Right atrium auricular region (tissue), 2 donors: ENCODE measurements around the gene CPSF4. TPM values are rescaled to one million over a fixed set of nuclear protein-coding genes. Genes with fewer than 3 reads are reported as not detected.
A peak's percentile ranks its signal among the peaks of the same experiment; 100 is the strongest.

ENCODE experiments used
- DNase-seq: peaks from one replicate; pipeline ENCODE4 v3.0.0-alpha.2; 2019; ENCODE audit warnings: low spot score
- H3K27ac ChIP-seq, 2 donors: fragments of 200-600 bp; sonication (generic); 1 replicate in 1 of 2; 2 replicates in 1 of 2; pipeline ENCODE4 v1.5.1; 2016 to 2019
- H3K27me3 ChIP-seq, 2 donors: fragments of 200-600 bp; sonication (generic); one replicate each; pipeline versions ENCODE4 v1.5.1 to v1.6.0; 2017 to 2019
- H3K36me3 ChIP-seq: fragments of 200-600 bp; sonication (generic); one replicate; pipeline ENCODE4 v1.5.1; 2016
- H3K4me1 ChIP-seq, 2 donors: fragments of 200-600 bp; sonication (generic); one replicate each; pipeline versions ENCODE4 v1.5.1 to v1.6.0; 2017 to 2019
- H3K4me3 ChIP-seq, 2 donors: fragments of 200-600 bp; sonication (generic); 1 replicate in 1 of 2; 2 replicates in 1 of 2; pipeline ENCODE4 v1.5.1; 2017 to 2019; ENCODE audit warnings: mild to moderate bottlenecking in 1 of 2, moderate library complexity in 1 of 2
- H3K9me3 ChIP-seq, 2 donors: fragments of 200-600 bp; sonication (generic); one replicate each; pipeline ENCODE4 v1.5.1; 2019
- CTCF ChIP-seq, 2 donors: fragments of 200-600 bp; sonication (generic); IDR thresholded peaks; one replicate each; pipeline ENCODE4 v1.5.1; 2019; ENCODE audit warnings: antibody characterized with exemption in 2 of 2
- total RNA-seq, 2 donors: library from RNA; depleted of rRNA; stranded (reverse); fragments of >200 nt; gene quantifications; one replicate each; pipeline ENCODE4 v1.1.0, GENCODE V29; 2016

CPSF4 gene
- total RNA-seq, 2 donors from 2014 or later, result 12.4 to 18.8 TPM

GRCh38 chr7:99393355-99394187 is 45.2 kb upstream of the CPSF4 start:
- H3K27me3 ChIP-seq, result no peaks in the 10 kb centered on the region
- H3K9me3 ChIP-seq, result no peaks in the 10 kb centered on the region
- H3K4me3 ChIP-seq, result peak overlapping the region; percentile 56 to 57
- peaks cover 0 to 20% of the 10 kb centered on the region in 2 donors for H3K4me1 ChIP-seq
- H3K36me3 ChIP-seq, result peaks cover 58% of the 10 kb centered on the region
- no peak for TF ChIP-seq CTCF (IDR thresholded peaks at IDR 0.05)
- H3K27ac ChIP-seq, result peak overlapping the region; percentile 70 to 81
- no peak for DNase-seq

- no peak for DNase-seq
- TF ChIP-seq CTCF (IDR thresholded peaks at IDR 0.05), result no peak
Measured at GRCh38 chr7:99394188-99394502, 44.6 kb upstream of the CPSF4 start.

GRCh38 chr7:99395616-99396327 is 43.0 kb upstream of the CPSF4 start:
- no peaks in the 10 kb centered on the region for H3K9me3 ChIP-seq
- H3K4me1 ChIP-seq, result peaks cover 0 to 20% of the 10 kb centered on the region in 2 donors
- TF ChIP-seq CTCF (IDR thresholded peaks at IDR 0.05), result no peak
- H3K27me3 ChIP-seq, result no peaks in the 10 kb centered on the region
- no peak overlapping the region for H3K27ac ChIP-seq
- H3K4me3 ChIP-seq, result no peak overlapping the region
- peaks cover 63% of the 10 kb centered on the region for H3K36me3 ChIP-seq
- no peak for DNase-seq

More at GRCh38 chr7:99394188-99394502, 44.6 kb upstream of the CPSF4 start:
- Histone ChIP-seq H3K4me3 (no peak overlapping the region), H3K27ac (peak overlapping the region in 1 of 2 donors; percentile 70), H3K9me3 (no peaks in the 10 kb centered on the region), H3K27me3 (no peaks in the 10 kb centered on the region), H3K4me1 (peaks cover 0 to 20% of the 10 kb centered on the region in 2 donors), H3K36me3 (peaks cover 58% of the 10 kb centered on the region)

- no peak for TF ChIP-seq CTCF (IDR thresholded peaks at IDR 0.05)
- Histone ChIP-seq H3K9me3 (no peaks in the 10 kb centered on the region), H3K4me1 (peaks cover 0 to 20% of the 10 kb centered on the region in 2 donors), H3K27ac (no peak overlapping the region), H3K36me3 (peaks cover 72% of the 10 kb centered on the region), H3K27me3 (no peaks in the 10 kb centered on the region), H3K4me3 (no peak overlapping the region)
- no peak for DNase-seq
Measured at GRCh38 chr7:99396418-99397296, 42.1 kb upstream of the CPSF4 start.

- no peak overlapping the region for H3K4me3 ChIP-seq
- H3K9me3 ChIP-seq, result no peaks in the 10 kb centered on the region
- no peak for TF ChIP-seq CTCF (IDR thresholded peaks at IDR 0.05)
- H3K27me3 ChIP-seq, result no peaks in the 10 kb centered on the region
- peaks cover 0 to 13% of the 10 kb centered on the region in 2 donors for H3K4me1 ChIP-seq
- DNase-seq, result no peak
- no peak overlapping the region for H3K27ac ChIP-seq
- peaks cover 78% of the 10 kb centered on the region for H3K36me3 ChIP-seq
Measured at GRCh38 chr7:99397297-99397983, 41.3 kb upstream of the CPSF4 start.
